Adrenal gland (tissue), 5 donors: Measurements from ENCODE around the gene NSD1.

Experiments used
- POLR2A ChIP-seq, 2 donors: fragments of 450-650 bp; IDR thresholded peaks; one replicate each; pipeline ENCODE4 v1.6.1; 2017; ENCODE audit warnings: antibody characterized with exemption in 2 of 2, mild to moderate bottlenecking in 2 of 2, moderate library complexity in 1 of 2
- TF ChIP-seq, protein P1 (sequence below), 6 experiments: fragments of 450-650 bp in 4 of 6; fragments of 200-600 bp in 2 of 6; sonication (generic) in 1 of 6; IDR thresholded peaks; 1 replicate in 5 of 6; 2 replicates in 1 of 6; pipeline versions ENCODE4 v1.5.1 to v1.8.0; 2016 to 2021; ENCODE audit warnings: antibody characterized with exemption in 6 of 6, mild to moderate bottlenecking in 2 of 6, moderate library complexity in 1 of 6
- donor health status: DM: no; HTN: no; CAD: no.

DNA sequence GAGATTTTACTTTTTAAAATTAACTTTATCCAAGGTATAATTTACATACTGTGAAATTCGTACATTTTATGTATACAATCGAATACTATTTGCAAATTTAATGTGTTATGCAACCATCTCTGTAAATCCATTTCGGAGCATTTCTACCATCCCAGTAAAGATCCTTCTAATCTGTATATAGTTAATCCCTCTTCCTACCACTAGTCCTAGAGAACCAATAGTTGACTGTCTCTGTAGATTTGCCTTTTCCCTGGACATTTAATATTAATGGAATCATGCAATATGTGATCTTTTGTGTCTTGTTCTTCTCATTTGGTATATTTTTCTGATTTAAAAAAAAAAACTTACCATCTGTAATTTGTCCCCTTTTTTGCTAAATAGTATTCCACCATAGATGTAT, 95.2 kb downstream of the NSD1 start:
- TF ChIP-seq, protein P1, sequence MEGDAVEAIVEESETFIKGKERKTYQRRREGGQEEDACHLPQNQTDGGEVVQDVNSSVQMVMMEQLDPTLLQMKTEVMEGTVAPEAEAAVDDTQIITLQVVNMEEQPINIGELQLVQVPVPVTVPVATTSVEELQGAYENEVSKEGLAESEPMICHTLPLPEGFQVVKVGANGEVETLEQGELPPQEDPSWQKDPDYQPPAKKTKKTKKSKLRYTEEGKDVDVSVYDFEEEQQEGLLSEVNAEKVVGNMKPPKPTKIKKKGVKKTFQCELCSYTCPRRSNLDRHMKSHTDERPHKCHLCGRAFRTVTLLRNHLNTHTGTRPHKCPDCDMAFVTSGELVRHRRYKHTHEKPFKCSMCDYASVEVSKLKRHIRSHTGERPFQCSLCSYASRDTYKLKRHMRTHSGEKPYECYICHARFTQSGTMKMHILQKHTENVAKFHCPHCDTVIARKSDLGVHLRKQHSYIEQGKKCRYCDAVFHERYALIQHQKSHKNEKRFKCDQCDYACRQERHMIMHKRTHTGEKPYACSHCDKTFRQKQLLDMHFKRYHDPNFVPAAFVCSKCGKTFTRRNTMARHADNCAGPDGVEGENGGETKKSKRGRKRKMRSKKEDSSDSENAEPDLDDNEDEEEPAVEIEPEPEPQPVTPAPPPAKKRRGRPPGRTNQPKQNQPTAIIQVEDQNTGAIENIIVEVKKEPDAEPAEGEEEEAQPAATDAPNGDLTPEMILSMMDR (IDR thresholded peaks at IDR 0.05) = no peak
- TF ChIP-seq POLR2A (IDR thresholded peaks at IDR 0.05) = no peak
